Left renal cortex interstitium (tissue), 4 donors: Measurements from ENCODE around the gene FOXJ3. TPM values are rescaled to one million over a fixed set of nuclear protein-coding genes. Genes with fewer than 3 reads are reported as not detected.

Experiments used
- DNase-seq, 4 donors: peaks; one replicate each; pipeline ENCODE4 v3.0.0-alpha.2; 2013; ENCODE audit warnings: low read depth in 4 of 4, low spot score in 2 of 4, missing footprints in 1 of 4
- polyA plus RNA-seq, 4 donors: library from polyadenylated mRNA; unstranded; fragments of 120-200 nt; gene quantifications; one replicate each; pipeline ENCODE4 v1.2.1, GENCODE V29; 2013; ENCODE audit not compliant: insufficient read length in 4 of 4

The FOXJ3 gene
- polyA plus RNA-seq, 4 donors, result 32.8 to 52.7 (median 43.7) TPM

DNA sequence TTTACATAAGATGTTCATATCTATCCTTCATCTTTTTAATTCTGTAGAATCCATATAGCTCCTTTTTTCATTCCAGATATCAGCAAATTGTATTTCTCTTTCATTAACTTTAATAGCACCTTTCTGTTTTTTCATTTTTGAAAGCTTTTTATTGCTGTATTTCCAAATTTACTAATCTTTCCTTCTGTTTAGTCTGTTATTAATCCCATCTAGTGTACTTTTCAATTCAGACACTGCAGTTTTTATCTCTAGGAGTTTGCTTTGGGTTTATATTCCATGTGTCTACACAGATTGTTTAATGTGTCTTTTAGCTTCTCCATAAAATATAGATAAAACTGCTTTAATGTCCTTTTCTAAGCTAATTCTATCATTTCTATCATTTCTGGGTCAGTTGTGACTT is 133.0 kb downstream of the FOXJ3 start:
- DNase-seq, result no peak

DNA sequence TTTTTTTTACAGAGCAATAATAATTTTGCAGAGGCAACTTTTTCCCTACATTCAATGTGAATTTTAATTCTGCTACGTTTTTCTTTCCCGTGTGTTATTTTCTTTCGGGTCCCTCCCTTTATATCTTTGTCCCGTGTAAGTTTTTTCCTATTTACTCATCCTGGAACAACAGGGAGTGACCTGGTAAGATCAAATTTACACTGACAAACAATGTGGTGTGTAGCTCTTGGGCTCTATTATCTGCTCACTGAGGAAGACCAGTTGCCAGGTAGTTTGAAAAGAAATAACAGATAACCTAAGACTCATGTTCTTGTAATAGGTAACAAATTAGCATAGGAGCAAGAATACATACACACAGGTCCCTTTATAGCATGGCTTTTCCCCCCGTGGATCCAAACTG is 136.8 kb downstream of the FOXJ3 start:
- no peak for DNase-seq

DNA sequence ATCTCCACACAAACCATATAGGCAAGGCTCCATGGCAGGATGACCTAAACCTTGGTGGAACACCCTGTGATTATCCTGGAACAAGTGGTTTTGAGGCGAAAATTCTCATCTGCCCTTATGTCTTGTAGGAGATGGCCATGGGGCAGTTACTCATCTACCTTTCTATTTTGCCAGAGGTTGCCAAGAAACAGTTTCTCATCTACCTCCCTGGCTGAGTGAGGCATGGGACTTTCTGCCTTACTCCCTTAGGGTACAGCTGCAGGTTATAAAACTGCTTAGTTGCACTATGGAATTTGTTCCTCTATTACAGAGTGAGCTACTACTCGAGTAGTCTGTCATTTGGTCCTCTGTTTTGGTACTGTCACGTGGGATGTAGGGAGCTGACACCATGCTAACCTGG is 139.2 kb downstream of the FOXJ3 start:
- no peak for DNase-seq

DNA sequence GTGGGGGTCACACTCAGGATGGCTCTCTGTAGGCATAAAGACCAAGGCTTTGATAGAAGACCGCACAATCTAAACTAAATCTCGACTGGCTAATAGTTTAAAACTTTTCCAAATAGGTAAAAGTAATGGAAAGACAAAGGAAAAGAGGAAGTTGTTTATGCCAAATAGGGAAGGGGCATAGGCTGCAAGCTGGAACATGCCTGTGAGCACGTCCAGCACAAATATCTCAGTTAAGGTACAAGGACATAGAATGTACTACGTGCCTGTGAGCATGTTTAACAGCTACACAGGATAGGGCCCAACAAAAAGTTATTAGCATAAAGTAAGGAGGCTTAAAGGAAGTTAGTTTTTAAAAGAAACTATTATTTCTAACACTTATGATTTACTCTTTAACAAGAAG is 142.9 kb downstream of the FOXJ3 start:
- DNase-seq, result no peak

DNA sequence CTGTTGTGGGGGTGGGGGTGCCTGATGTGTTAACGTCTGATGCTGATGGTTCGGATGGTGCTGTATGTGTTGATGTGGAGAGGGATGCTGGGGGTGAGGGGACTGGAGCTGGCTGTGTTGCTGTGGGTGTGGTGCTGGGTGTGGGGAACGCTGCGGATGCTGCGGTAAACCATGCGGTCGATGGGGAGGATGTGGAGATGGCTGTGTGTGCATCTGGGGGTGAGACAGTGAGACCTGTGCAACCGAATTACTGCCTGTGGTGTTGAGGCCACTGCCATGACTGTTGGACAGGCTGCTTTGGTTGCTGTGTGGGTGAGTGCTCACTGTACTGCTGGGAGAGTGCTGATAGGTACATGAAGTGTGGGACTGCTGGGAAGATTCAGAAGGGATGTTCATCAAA is 143.7 kb downstream of the FOXJ3 start:
- no peak for DNase-seq

DNA sequence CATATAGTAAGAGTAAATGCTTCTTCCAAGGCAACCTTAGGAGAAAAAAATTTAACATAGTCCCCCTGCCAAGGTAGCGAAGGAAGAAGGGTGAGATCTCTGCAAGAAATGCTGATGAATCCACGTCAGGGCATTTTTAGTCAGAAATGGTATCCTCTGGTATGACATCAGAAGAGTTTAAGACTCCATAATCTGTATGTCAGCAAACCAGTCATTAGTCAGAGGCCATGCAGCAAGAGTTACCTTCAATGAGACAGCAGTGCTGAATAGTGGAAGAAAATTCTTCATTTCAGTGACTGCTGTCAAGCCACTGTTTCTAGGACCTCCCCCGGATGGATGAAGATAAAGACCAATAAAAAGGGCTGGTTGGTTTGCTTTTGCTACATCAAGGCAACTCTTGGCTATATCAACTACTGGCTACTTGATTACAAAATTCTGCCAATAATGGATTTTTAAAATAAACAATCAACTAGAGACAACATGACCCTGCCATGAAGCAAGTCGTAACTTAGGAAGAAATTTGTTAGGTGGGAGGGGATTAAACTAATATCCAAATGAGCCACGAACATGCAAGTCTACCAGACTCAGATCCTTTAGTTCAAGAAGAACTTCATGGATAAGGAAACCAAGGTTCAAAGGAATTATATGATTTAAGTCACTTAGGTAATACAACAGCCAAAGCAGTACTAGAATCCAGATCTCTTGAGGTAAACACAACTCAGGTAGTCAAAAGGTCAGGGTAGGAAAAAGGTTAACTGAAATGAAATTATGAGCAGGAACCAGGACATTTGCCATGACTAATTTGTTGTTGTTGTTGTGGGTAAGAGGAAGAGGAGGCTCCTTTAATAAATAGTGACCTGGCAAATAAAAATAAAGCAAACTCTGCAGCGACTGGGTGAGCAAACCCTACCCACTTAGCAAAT is 144.8 kb downstream of the FOXJ3 start:
- DNase-seq, result no peak

DNA sequence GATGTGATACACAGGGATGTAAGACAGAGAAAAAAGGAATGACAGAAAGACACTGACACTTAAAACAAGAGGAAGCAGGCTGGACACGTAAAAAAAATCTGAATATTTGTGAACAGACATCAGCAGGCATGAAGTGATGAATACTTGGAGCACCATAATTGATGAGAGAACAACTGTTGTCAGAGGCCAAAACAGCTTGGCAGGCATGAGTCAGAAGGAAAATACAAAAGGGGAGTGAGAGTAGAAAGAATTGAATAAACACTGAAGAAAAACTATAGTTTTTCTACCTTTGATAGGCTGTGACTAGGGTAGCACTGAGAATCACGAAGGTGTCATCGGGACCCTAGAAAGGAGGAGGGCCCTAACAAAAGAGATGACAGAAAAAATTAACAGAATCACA is 148.9 kb downstream of the FOXJ3 start:
- no peak for DNase-seq

DNA sequence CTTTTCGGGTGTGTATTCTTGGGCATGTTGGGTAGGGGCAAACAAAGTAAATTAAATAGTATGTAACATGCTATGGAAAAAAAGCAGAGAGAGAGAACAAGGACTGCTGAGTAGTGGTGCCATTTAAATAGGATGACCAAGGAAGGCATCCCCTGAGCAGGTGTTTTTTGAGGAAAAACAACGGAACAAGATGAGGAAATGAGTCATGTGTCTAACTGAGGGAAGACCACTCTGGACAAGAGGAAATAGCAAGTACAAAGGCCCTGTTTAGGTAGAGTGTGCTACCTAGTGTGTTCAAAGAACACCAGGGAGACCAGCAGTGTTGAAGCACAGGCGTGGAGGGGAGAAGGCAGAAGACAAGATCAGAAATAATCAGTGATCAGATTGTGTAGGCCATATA is 150.4 kb downstream of the FOXJ3 start:
- DNase-seq, result no peak

DNA sequence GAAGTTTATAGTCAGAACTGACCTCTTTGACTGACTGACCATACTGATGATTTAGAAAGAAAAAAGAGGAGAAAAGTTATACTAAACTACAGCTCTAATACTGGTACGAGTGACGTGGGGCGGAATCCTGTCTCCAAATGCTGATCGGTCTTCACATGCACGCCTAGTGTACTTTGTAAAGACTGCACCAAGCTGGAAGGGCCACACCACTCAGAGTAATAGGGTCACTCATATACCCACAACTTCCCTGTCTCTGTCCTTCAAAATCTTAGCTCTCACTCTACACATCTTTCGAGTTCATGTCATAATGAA is 151.1 kb downstream of the FOXJ3 start:
- DNase-seq, result no peak

DNA sequence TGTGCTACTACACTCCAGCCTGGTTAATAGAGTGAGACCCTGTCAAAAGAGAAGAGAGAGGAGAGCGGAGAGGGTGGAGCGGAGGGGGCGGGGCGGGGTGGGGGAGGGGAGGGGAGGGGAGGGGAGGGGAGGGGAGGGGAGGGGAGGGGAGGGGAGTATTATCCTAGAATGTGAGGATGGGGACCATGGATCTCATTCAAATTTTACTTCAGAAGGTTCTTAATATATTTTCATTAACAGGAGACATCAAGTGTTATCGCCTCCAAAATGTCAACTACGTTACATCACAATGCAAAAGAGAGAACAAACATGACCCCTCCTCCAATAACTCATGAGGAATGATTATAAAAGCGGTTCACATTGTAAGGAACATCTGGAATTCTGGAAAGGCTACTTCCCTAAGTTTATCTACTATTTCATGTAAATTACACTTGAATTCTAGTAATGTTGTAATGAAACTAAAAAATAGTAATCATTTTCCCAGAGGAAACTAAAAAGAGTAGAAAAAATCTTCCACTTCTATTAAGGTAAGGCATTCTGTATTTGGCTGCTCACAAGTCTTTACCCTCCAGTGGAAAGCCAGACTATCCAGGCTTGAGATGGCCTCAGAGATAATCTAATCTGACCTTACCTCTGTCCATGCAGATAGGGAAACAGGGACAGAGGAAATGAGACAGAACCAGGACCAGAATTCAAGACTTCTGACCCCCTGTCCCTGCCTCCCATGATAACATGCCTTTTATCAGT is 151.7 kb downstream of the FOXJ3 start:
- DNase-seq, result no peak

DNA sequence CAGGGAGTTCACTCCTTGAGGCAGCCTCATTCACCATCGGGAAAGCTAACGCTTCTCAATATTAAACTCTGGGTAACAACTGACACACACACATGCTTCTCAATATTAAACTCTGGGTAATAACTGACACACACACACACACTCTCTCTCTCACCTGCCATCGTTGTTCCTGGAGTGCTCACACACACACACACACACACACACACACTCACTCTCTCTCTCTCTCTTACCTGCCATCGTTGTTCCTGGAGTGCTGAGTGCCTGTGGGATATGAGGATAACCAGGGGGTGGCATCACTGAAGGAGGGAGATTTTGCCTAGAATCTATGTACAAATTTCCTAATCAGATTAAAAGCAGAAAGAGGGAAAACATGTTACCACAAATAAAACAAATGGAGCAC is 153.3 kb downstream of the FOXJ3 start:
- no peak for DNase-seq

DNA sequence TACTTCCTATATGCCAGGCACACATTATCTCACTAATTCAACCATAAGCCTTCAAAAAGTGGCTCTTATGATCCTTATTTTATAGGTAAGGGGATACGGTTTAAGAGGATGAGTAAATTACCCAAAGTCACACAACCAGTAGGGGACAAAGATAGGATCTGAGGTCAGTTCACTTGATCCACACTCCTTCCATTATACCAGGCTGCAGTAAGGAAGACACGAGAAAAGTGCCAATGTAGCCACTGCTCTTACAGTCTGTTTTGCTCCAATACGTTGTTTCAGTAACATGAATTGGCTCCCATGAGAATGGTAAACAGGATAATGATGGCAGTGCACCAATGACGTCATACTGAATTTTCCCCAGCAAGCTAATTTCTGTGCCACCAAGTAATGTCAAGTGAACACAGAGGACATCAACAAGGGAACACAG is 155.1 kb downstream of the FOXJ3 start:
- no peak for DNase-seq

DNA sequence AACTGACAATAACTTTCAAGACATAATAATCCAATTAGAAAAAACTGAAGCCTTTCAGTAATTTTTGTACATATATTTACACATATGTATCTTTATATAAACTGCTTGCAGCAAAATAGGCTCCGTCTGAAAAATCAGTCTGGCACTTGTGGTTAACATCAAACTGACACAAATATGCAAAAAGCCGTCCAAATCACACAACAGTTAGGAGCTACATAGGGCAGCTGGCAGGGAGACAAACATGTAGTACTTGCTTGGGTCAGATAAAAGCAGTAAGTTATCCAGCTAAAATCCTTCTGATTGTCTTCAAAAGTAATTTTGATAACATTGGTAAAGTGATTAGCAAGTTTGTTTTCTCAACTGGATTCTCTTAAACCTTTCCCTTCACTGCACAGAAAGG is 155.8 kb downstream of the FOXJ3 start:
- DNase-seq, result no peak

DNA sequence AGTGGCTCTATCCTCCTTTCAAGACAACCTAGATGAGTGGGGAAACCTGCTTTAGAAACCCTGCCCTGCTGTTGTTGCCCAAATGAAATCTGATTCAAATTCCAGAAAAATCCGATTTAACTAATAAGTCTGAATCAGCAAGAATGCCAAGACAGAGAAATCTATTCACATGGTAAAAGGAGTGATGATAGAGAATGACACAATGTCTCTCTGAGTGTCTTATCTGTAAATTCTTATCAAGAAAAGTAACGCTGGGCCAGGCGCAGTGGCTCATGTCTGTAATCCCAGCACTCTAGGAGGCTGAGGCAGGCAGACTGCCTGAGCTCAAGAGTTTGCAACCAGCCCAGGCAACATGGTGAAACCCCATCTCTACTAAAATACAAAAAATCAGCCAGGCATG is 156.8 kb downstream of the FOXJ3 start:
- no peak for DNase-seq

DNA sequence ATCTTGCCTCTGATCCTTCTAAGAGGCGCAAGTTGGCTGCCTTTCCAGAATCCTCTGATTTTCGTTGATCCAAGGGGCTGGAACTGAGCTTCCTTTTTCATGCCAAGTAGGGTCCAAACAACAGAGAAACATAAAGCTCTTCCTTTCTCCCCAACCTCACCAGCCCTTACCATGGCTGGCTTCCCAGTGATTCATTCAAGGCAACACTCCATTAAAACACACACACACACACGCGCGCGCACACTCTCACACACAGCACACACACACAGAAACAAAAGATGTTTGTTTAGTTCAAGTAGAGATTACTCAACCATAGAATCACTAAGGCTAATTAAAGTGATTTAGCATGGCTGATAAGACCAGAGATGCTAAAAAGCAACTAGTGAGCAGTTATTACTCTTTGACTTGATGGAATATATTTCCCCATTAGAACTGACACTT is 157.5 kb downstream of the FOXJ3 start:
- no peak for DNase-seq

DNA sequence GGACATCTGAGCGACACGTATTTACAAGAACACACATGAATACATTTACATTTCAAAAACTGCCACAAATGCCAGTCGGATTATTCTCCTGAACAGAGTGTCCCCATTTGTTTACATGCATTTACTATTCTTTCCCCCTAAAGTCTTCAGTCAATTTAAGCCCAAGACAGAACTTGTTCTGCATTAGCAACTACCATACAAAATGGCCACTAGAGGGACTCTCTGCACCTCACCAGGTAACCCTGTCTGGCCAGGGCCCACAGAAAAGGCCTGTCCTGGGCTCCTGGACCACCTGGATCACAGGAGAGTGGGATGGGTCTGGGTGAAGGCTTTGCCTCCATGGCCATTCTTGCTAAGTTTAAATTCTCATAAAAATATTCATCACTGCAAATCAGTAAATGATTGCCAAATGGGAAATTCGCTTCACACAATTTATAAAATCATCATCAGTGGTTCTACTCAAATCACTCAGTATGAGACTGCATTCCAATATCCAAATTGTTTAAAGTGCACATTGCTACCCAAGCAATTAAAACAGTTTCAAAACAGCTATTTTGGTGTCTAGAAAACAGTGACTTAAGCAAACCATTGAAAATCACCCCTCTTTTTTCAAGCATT is 158.0 kb downstream of the FOXJ3 start:
- no peak for DNase-seq

DNA sequence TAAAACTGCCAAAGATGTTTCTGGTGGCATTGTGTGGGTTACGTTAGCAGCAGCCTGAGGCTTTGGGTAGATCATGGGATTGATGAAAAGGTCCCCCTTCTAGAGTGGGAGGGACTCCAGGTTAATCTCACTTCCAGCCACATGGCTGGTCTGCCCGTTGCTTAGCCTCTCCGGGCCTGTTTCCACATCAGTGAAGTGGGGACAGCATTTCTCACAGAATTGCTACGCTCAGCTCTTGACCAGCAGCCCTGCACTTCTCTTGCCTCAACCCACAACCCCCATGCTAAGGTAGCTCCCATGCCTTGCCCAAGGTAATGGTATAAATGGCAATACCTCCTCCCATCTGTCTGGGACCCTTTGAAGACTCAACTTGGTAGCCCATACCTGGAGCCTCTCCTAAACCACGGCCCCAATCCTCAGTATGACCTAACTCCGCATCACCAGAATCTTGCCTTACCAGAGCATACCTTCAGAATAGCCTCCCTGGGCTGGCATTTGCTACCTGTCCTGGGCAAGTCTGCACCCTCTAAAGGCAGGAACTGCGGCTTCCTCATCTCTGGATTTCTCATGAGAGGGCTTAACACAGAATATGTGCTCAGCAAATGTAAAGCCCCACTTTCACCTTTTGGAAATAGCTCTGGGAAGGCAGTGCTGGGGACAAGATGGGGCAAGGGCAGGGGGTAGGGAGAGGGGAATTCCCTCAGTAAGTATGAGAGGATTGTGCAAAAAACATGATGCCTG is 159.6 kb downstream of the FOXJ3 start:
- DNase-seq, result no peak

DNA sequence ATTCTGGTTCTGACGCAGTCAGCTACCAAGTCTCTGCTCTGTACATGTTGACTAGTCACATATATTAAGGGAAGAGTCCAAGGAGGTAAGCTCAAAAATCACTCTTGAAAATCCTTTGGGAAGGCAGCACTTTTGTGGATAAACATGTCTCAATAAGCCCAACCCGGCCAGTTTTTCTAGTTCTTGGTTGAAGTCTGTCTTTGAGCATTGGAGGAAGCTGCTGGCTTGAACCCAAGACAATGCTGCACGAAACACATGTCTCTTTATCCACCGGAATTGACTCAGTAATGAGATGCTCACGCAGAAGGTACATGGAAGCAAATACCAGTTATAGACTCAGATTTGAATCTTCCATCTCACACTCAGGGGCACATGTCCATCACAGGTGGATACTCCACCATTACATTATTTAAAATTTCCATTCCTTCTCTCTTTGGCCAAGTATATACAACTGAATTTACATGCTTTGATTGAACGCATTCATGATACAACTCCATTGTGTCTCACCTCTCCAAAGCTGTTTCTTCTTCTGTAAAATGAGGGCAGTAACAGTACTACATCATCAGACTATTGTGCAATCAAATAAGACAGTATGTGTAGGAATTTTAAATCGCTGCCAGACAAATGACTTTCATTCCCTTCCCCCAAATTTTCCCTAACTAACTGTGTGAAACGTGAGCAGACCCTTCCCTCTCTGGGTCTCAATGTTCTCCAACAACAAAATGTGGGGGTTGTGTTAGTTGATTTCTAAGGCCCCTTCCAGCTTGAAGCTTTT is 160.9 kb downstream of the FOXJ3 start:
- DNase-seq, result no peak

DNA sequence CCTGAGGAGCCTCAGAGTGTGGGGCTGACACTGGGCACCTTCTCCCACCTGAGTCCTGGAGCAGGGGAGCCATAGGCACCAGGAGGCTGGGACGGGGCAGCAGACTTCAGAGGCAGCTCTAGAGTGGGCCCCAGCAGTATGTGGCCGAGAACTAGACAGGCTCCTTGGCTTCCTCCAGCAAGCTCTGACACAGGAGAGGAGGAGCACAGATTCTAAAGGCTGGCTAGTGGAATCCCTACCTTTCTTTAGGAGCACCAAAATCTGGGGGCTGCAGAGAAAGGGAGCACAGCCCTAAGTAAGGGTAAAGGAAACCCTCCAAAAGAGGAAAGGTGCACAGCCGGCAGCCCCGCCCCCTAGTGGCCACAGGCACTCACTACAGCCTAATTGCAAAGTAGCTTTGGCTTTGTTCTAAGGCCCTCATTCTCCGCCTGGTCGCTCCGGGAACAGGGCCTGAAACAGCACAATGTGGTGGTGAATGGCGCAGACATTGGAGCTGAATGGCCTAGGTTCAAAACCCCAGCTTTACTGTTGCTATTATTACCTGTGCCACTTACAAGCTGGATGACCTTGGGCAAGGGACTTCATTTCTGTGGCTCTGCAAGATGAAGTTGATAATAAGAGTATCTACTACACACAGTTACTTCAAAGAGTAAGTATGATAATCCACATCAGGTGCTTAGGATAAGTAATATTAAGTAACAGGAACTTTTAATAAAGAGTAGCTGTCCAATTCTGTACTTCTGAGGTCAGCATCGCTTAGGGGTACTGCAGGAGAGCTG is 161.7 kb downstream of the FOXJ3 start:
- no peak for DNase-seq
